Fibroblast of skin of left biceps (primary cell): ENCODE measurements around the gene IRAK1.
"Not testable (repeated sequence)": the region's sequence is repeated elsewhere in the genome, so short reads cannot be mapped to it uniquely, and the experiment has no call there.

ENCODE experiments used
- DNase-seq, 2 experiments: peaks; one replicate each; pipeline ENCODE4 v3.0.0-alpha.2; 2013; ENCODE audit warnings: low read depth in 2 of 2

IRAK1 gene

GRCh38 chrX:153995504-153995903 lies 24.2 kb downstream of the IRAK1 start:
- no peak for DNase-seq

GRCh38 chrX:153994398-153994797 lies 25.3 kb downstream of the IRAK1 start:
- DNase-seq: not testable (repeated sequence)

GRCh38 chrX:153993978-153994377 lies 25.7 kb downstream of the IRAK1 start:
- DNase-seq: no peak

DNA sequence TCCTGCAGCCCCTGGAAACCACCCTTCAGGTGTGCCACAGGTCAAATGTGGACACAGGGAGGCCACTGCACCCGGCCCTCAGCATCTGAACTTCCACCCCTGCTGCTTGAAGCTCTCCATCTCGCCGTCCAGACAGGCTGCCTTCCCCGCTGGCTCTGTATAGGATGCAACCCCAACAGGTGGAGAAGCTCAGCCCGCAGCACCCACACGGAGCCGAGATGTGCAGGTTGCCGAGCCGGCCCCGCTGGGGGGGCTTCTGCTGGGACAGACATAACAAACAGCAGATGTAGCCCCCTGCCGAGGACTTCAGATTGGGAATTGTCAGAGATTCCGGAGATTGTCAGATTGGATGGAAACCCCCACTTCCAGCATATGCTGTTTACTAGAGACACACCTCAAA lies 26.6 kb downstream of the IRAK1 start:
- no peak for DNase-seq

GRCh38 chrX:153992180-153992579 lies 27.5 kb downstream of the IRAK1 start:
- DNase-seq: no peak

- DNase-seq: no peak
These were observed 28.6 kb downstream of the IRAK1 start for GRCh38 chrX:153991013-153991580.

DNA sequence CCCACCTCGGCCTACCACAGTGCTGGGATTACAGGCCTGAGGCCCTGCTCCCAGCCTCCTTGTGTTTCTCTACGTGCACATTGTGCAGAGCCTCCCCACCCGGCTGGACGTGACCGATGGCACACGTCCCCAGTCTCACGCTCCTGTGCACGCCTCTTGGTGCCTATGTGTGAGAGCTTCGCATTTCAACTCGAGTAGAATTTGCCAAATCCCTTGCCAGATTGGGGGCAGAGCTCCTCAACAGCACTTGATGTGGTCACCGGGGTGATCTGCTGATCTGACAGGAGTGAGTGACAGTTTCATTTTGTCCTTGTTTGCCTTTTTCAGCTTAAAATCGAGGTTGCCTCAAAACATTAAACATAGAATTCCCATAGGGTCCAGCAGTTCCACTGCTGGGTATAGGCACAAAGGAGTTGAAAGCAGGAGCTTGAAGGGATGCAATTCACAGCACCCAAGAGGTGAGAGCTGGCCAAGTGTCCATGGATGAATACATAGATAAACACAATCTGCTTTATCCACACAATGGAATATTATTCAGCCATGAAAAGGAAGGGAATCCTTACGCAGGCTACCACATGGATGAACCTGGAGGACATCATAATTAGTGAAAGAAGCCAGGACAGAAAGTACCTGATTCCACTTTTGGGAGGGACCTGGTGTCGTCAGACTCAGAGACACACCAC lies 29.6 kb downstream of the IRAK1 start:
- no peak for DNase-seq

GRCh38 chrX:153988493-153988892 lies 31.2 kb downstream of the IRAK1 start:
- no peak for DNase-seq

DNA sequence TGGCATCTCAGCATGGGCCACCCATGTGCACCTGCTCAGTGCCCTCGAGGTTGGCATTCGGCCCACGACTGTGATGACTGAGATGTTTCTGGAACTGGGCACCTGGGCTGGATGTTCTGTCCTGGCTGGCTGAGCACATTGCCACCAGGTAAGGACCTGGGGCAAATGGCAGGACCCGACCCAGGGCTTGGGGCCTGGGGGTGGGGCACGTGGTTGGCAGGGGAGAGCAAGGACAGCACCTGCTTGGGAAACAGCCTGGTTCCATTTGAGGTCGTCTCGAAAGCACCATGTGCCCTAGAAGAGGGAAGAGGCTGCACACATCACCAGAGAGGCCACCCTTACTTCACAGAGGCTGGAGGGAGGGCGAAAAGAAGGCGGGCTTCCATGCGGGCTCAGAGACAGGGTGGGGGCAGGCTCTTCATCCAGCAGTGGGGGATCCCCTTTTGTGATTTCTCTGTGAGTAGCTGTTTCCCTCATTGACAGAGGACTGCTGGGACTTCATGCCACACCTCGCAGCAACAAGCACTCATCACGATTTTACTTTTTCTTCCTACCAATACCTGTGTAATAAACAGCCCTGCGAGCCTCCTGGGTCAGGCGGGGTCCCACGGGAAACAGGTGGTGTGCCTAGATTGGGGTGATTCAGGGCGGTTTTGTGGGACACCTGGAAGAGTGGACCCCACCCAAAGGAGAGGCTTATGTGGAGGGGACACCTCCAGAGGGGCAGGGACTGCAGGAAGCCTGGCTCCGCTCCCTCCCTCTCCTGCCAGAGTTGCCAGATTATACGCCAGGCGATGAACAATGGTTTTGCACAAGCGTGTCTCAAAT lies 35.1 kb downstream of the IRAK1 start:
- DNase-seq: no peak

GRCh38 chrX:153983321-153983801 lies 36.3 kb downstream of the IRAK1 start:
- no peak for DNase-seq

GRCh38 chrX:153981771-153982533 lies 37.8 kb downstream of the IRAK1 start:
- no peak for DNase-seq

- DNase-seq: no peak
These were observed 38.5 kb downstream of the IRAK1 start for GRCh38 chrX:153981231-153981630.

DNA sequence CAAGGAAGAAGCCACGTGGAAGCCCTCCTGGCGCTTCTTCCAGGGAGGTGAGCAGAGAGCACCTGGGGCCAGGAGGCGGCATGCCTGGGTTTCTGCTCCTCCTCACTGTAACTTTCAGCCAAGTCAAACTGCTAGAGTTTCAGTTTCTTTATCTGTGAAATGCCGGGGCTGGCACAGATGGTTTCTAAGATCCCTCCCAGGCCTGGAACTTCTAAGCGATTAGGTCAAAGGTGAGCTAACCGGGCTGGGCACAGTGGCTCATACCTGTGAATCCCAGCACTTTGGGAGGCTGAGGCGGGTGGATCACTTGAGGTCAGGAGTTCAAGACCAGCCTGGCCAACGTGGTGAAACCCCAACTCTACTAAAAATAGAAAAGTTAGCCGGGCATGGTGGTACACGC lies 39.3 kb downstream of the IRAK1 start:
- DNase-seq: not testable (repeated sequence)

- DNase-seq: no peak
These were observed 44.9 kb downstream of the IRAK1 start for GRCh38 chrX:153974726-153975286.

- no peak for DNase-seq
These were observed 45.5 kb downstream of the IRAK1 start for GRCh38 chrX:153974003-153974725.

DNA sequence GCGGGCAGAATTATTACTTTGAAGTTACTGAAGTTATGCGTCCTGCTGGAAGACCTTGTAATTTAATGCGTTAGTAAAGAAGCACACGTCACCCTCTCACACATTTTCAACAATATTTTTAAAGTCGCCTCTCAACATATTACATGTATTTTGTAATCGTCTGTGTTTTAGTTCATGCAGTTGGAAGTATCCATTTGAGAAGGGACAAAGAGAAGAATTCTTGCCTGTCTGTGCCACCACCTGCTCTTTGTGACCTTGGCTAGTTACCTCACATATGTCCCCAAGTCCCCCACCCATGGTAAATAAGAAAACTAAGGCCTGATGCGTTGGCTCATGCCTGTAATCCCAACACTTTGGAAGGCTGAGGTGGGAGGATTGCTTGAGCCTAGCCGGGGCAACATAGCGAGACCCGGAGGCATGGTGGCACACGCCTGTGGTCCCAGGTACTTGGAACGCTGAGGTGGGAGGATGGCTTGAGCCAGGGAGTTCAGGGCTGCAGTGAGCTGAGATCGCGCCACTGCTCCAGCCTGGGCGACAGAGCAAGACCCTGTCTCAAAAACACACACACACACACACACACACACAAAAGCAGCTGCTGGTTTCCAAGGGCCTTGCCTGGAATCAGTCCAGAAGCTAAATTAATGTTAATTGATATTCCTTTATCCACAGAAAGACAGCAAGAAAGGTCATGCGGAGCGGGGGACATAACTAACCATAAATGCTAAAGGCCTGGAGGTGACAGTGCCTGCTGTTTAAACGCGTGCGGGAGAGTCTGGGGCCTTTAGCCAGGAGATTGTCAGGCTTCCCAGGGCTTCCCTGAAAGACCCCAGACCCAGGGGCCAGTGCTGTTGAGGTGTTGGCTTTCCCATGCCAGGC lies 46.3 kb downstream of the IRAK1 start:
- DNase-seq: no peak

DNA sequence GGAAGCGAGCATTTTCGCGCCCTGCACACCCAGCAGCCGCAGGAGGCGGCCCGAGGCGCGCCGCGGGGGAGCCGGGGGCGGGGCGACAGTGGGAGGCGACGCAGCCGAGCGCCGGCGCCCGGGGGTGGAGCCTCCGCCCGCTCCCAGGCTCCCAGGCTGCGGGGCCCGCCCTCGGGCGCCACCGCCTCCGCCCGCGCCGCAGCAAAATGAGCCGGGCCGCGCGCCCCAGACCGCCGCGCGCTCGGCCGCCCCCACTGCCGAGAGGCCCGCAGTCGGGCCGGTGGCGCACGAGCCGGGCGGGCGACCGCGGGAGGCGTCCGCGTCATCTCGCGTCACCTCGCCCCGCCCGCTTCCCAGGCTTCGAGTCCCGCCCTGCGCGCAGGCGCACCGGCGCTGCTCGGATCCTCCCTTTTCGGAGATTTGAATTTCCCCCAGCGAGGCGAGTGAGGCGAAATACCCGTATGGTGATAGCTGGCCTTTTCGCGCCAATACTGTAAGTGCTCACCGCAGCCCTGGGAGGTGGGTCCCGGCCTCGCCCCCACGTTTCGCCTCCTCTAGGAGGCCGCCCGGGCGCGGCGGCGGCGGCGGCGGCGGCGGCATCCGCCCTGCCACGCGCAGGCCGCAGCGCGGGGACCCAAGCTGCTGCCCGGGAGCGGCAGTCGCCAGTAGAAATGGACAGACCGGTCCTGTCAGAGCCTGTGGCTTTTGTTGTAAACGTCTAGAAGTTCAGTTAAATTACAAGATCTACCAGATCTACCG lies 47.2 kb downstream of the IRAK1 start, which contains the start of gene TMEM187:
Gene TMEM187 (plus strand): TSS at position 387 of the 759 bp plus-strand sequence. CDS start 9,309 bp downstream, outside the sequence.
- DNase-seq: peak; percentile 67 to 69

DNA sequence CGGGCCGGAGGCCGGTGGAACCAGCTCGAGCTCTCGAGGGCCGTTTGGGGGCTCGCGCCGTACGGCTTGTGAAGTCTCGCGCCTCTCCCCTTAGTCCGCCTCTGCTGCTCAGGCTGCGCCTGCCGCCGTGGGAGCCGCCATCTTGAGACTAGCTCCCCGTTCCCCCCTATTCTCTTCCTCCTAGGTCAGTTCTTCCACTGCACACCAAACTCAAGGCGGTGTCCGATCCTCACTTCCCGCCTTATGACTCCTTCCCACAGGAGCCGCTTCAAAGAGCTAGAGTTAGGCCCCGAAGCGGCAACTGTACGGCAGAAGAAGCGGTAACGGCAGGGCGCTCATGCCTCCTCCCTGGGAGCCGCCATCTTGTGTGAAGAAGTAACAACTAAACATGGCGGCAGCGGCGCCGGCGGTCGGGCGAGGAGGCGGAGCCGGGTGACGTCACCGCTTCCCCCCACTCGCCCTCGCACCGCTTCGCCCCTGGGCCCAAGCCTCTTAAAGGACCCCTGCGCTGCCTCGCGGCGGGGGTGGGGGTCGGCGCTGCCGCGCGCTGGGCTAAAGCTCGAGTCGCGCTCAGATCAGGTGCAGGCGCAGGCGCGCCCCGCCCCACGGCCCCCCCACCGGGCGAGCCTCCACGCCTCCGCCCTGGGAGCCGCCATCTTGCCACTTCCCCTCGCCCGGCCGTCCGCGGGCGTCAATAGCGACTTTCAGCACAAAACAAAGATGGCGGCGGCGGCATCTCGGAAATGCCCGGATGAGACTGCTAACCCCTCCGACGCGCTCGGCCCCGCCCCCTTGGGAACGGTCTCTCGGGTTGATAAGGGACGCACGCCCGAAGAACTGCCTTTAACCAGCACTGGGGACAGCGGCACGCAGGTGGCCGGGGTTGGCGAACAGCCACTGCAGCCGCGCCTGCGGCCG lies 48.0 kb downstream of the IRAK1 start, which contains the start of gene HCFC1:
Gene HCFC1 (minus strand): TSS at position 369 of the 918 bp plus-strand sequence. CDS start 978 bp downstream, outside the sequence.
- DNase-seq: peak; percentile 79 to 80
